SH-SY5Y (cell line): Measurements from ENCODE around the gene INSR.

Source experiments
- GATA2 ChIP-seq: IDR thresholded peaks from 2 replicates; pipeline ENCODE4 v1.6.1; 2011; ENCODE audit warnings: mild to moderate bottlenecking, low read depth, low read length
- GATA3 ChIP-seq: IDR thresholded peaks from 2 replicates; pipeline ENCODE4 v1.6.1; 2011; ENCODE audit warnings: low read depth, mild to moderate bottlenecking, low read length, moderate library complexity

DNA sequence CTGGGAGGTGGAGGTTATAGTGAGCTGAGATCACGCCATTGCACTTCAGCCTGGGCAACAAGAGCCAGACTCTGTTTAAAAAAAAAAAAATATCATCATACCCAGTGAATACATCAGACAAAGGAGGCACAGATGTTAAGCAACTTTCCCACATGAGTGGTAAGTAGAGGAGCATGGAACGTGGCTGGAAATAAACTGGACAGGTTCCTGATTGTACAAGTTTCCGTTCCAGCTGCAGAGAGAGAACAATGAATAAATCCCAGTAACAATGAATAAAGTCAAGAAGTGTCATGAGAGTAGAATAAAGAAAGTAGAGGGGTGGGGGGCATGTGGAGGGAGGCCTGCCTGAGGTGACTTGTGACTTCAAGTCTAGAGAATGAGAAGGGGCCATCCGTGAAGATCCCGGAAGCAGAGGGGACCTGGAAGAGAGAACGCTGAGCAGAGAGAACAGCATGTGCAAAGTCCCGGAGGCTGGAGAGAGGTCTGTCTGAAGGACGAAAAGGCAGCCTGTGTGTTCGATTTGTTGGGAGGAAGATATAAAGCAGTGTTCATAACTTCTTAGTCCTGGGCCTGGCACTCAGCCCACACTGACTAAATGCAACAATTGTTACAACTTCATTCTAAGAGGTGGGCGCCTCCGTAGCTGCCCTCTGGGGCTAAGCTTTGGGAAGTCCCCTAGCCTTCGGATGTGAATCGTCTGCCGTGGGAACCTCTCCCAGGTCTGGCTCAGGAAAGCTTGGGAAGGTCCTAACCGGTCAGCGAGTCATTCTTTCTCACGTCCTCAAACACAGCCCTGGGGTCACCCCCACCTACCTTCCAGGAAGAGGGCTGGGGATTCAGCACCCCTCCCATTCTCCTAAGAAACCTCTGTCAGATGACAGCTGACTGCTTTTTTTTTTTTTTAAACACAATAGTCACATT is 39.2 kb upstream of the INSR start:
- no peak for TF ChIP-seq GATA2
- TF ChIP-seq GATA3, result no peak
